Tibial nerve (tissue), 3 donors: ENCODE measurements around the gene BACH2.

Experiments used
- CTCF ChIP-seq, 5 experiments: fragments of 200-600 bp in 3 of 5; fragments of 450-650 bp in 2 of 5; sonication (generic) in 3 of 5; IDR thresholded peaks; one replicate each; pipeline ENCODE4 v1.5.1; 2016 to 2019; ENCODE audit warnings: antibody characterized with exemption in 5 of 5, mild to moderate bottlenecking in 3 of 5, moderate library complexity in 2 of 5
- POLR2A ChIP-seq, 2 donors: fragments of 450-650 bp; IDR thresholded peaks; one replicate each; pipeline ENCODE4 v1.6.1; 2017; ENCODE audit warnings: antibody characterized with exemption in 2 of 2, mild to moderate bottlenecking in 2 of 2, moderate library complexity in 2 of 2

GRCh38 chr6:89934685-89935366 is 361.8 kb downstream of the BACH2 start:
- TF ChIP-seq CTCF (IDR thresholded peaks at IDR 0.05) (no peak), POLR2A (IDR thresholded peaks at IDR 0.05) (no peak)
